ENCODE measurements around the gene RASGEF1B. TPM values are rescaled to one million over a fixed set of nuclear protein-coding genes. Genes with fewer than 3 reads are reported as not detected.

Gene RASGEF1B
- total RNA-seq, 2 experiments from 2014 or later, result 4.4 to 4.6 TPM

DNA sequence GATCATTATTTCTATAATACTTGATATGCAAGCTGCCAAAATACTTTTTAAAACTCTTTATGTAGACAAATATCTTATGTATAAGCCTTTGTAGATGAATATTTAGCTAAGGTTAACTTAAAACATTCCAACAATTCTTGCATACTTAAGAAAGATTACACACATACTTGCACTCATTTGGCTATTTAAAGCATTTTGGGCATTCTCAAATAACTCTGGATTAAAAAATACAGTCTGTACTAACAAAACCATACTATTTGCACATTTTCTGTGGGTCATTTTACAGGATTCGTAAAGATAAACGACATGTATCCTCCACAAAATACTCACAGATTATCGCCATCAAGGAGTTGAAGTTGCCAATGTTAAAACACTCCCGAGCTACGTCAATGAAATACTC lies 26.5 kb downstream of the RASGEF1B start:
- Mint-ChIP-seq H3K27ac (no peak overlapping the region), H3K27me3 (no peaks in the 10 kb centered on the region), H3K4me1 (ENCODE audit: low read depth) (no peaks in the 10 kb centered on the region), H3K9me3 (no peaks in the 10 kb centered on the region), H3K4me3 (no peak overlapping the region), H3K36me3 (peaks cover 43% of the 10 kb centered on the region)
- ChIA-PET CTCF (interaction anchor here (1.1 kb wide), 1 partner anchor 22 kb away, joined by 4 read pairs; no protein-coding TSS in a partner anchor), POLR2A (no interaction called here)
- intact Hi-C loops (cut with micrococcal nuclease), result no loop called here
- no peak for DNase-seq

DNA sequence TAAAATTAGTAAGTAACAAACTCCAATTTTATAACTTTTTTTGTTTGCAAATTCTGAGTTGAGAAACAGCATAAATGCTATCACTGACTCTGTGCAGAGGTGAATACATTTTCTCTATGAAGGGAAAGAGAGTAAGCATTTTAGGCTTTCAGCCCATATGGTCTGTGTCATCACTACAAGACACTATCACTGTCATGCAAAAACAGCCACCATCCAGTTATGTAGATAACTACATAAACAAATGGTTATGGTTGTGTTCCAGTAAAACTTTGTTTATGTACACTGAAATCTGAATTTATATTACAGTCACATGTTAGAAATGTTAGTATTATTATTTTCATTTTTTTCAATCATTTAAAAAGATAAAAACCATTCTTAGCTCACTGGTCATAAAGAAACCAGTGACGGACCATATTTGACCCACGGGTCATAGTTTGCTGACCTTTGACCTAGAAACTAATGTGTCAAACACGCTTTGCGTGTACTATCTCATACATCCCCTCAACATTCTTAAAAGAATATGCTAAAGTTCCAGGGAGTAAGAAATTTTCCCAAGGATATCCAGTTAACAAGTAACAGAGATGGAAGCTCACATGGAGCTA lies 29.1 kb downstream of the RASGEF1B start:
- Mint-ChIP-seq H3K9me3 (no peaks in the 10 kb centered on the region), H3K27ac (no peak overlapping the region), H3K36me3 (peaks cover 49% of the 10 kb centered on the region), H3K4me3 (no peak overlapping the region), H3K4me1 (ENCODE audit: low read depth) (no peaks in the 10 kb centered on the region), H3K27me3 (no peaks in the 10 kb centered on the region)
- intact Hi-C loops (cut with micrococcal nuclease), result no loop called here
- DNase-seq, result no peak
- POLR2A ChIA-PET, result no interaction called here
- CTCF ChIA-PET, result no interaction called here

DNA sequence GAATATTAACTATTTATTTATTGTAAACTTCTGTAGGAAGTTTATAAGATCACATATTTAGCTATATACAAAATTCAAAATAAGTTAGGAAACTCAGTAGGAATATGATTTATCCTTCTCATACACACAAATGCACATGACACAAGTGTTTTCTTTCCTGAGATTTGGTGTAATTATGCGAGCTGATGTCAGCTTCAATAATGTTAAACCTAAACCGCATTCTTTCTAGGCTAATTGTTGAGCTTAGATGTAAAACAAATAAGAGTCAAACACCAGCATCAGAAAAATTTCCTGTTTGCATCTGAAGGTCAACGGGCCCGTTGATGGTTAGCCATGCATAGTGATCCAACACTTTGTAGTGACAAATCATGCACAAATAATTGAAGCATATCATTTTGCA lies 30.8 kb downstream of the RASGEF1B start:
- no peak for DNase-seq
- CTCF ChIA-PET, result interaction anchor here (0.7 to 1.8 kb wide), 3 partner anchors 25 to 404 kb away, joined by 3 to 4 read pairs (median 3); no protein-coding TSS in a partner anchor

DNA sequence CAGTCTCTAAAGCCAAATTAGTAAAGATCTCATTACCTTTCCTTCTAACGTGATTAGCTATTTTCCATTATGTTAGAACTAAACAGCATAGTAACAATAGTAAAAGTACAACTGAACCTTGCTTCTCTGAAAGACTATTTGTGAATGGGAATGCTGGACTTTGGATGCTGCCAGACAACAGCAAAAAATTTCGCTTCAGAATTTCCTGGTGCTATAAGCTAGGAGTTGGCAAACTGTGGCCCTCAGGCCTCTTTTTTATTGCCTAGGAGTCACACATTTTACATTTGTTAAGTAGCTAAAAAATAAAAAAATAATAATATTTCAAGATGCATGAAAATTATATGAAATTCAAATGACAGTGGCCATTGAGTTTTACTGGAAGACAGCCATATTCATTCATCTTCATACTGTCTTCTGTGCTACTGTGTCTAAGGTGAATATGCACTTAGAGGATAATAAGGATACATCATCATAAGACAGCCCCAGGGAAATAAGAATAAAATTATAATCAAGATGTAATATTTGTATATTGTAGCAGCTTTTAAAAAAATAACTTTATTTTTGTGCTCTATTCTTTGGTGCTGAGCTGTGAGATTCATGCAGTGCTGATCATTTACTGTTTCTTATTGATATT lies 34.6 kb downstream of the RASGEF1B start:
- ChIA-PET CTCF (interaction anchor here (2.5 kb wide), 1 partner anchor 30 kb away, joined by 8 read pairs; no protein-coding TSS in a partner anchor), POLR2A (no interaction called here)
- intact Hi-C loops (cut with micrococcal nuclease), result no loop called here
- no peak for DNase-seq
- Mint-ChIP-seq H3K4me1 (ENCODE audit: low read depth) (no peaks in the 10 kb centered on the region), H3K36me3 (peaks cover 31% of the 10 kb centered on the region), H3K9me3 (no peaks in the 10 kb centered on the region), H3K27ac (no peak overlapping the region), H3K27me3 (no peaks in the 10 kb centered on the region), H3K4me3 (no peak overlapping the region)

More for the DNA sequence above, 30.8 kb downstream of the RASGEF1B start:
- H3K36me3 Mint-ChIP-seq, result peaks cover 46% of the 10 kb centered on the region
- POLR2A ChIA-PET, result no interaction called here
- H3K27ac Mint-ChIP-seq, result no peak overlapping the region
- no peaks in the 10 kb centered on the region for H3K4me1 Mint-ChIP-seq (ENCODE audit: low read depth)
- no peaks in the 10 kb centered on the region for H3K9me3 Mint-ChIP-seq
- no peaks in the 10 kb centered on the region for H3K27me3 Mint-ChIP-seq
- no peak overlapping the region for H3K4me3 Mint-ChIP-seq
- intact Hi-C loops (cut with micrococcal nuclease), result no loop called here

DNA sequence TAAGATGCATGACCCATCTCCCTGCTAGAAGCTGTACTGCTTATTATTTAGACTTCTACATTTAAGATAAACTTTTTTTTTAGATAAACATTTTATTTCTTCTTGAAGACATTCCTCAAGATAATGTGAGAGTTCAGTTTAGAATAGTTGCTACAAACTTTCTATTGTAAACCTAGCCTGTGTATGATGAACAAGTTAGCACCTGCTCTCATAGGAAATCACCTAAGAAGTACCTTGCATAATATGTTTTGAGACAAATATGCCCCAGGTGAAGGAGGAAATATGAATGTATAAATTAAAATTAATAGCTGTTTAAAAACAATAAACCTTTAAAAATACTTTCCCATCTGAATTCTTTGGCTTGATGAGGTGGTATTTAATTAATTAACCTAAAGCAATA lies 35.6 kb downstream of the RASGEF1B start:
- intact Hi-C loops (cut with micrococcal nuclease), result no loop called here
- Mint-ChIP-seq H3K27ac (no peak overlapping the region), H3K4me1 (ENCODE audit: low read depth) (no peaks in the 10 kb centered on the region), H3K4me3 (no peak overlapping the region), H3K9me3 (no peaks in the 10 kb centered on the region), H3K36me3 (peaks cover 28% of the 10 kb centered on the region), H3K27me3 (no peaks in the 10 kb centered on the region)
- ChIA-PET CTCF (interaction anchor here (2.5 kb wide), 1 partner anchor 31 kb away, joined by 8 read pairs; no protein-coding TSS in a partner anchor), POLR2A (no interaction called here)
- DNase-seq, result no peak

DNA sequence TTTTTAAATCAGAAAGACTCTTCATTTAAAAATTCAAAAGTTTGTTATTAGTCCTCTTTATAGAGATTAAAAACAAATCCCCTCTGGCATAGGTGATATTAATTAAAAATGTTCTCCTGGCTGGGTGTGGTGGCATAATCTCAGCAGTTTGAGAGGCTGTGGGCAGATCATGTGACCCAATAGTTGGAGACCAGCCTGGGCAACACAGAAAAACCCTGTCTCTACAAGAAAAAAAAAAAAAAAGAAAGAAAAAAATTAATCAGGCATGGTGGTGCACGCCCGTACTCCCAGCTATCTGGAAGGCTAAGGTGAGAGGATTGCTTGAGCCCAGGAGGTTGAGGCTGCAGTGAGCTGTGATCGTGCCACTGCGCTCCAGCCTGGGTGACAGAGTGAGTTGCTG lies 38.9 kb downstream of the RASGEF1B start:
- no peak for DNase-seq
- Mint-ChIP-seq H3K9me3 (no peaks in the 10 kb centered on the region), H3K4me1 (ENCODE audit: low read depth) (no peaks in the 10 kb centered on the region), H3K4me3 (no peak overlapping the region), H3K27ac (no peak overlapping the region), H3K27me3 (no peaks in the 10 kb centered on the region), H3K36me3 (peaks cover 23% of the 10 kb centered on the region)
- POLR2A ChIA-PET, result no interaction called here
- intact Hi-C loops (cut with micrococcal nuclease), result no loop called here
- CTCF ChIA-PET, result interaction anchor here (0.8 kb wide), 1 partner anchor 363 kb away, joined by 3 read pairs; no protein-coding TSS in a partner anchor

DNA sequence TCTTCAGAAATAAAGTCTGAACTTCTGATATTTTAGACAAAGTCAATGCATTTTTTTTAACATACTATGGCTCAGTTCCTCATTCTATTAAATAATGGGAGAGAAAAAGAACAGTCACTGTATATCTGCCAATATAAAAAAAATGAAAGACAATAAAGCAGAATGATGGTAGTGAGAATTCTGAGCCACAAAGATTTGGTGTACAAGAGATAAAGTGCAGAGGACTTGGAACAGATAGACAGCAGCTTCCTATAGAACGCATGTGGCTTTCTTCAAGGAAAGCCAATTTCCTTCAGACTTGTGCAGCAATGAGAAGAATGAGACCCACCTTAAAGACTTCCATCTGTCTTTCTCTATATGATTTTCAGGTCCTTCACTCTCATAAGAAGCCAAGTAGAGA lies 39.7 kb downstream of the RASGEF1B start:
- POLR2A ChIA-PET, result interaction anchor here (0.6 kb wide), 1 partner anchor 9 kb away, joined by 3 read pairs; no protein-coding TSS in a partner anchor
- CTCF ChIA-PET, result no interaction called here
- Mint-ChIP-seq H3K9me3 (no peaks in the 10 kb centered on the region), H3K36me3 (peaks cover 25% of the 10 kb centered on the region), H3K27ac (no peak overlapping the region), H3K4me1 (ENCODE audit: low read depth) (no peaks in the 10 kb centered on the region), H3K4me3 (no peak overlapping the region), H3K27me3 (no peaks in the 10 kb centered on the region)
- intact Hi-C loops (cut with micrococcal nuclease), result no loop called here
- DNase-seq, result no peak

DNA sequence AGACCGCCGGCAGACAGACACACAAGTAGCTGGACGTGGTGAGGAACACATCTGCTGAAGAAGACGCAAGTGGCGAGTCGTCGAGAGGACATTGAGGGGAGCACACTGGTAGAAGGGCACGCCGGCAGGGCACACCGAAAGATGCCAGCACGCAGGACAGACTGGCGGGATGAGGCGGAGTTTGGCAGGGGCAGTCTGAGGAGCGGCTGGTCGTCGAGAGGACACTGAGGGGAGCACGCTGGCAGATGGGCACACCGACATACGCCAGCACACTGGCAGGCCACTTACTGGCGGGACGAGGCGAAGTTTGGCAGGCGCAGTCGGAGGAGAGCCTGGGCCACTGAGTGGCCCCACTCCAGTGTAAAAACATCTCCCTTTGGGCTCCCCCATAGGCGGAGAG lies 42.1 kb downstream of the RASGEF1B start:
- Mint-ChIP-seq H3K9me3 (no peaks in the 10 kb centered on the region), H3K4me3 (no peak overlapping the region), H3K36me3 (peaks cover 25% of the 10 kb centered on the region), H3K27ac (no peak overlapping the region), H3K27me3 (no peaks in the 10 kb centered on the region), H3K4me1 (ENCODE audit: low read depth) (no peaks in the 10 kb centered on the region)
- CTCF ChIA-PET, result interaction anchor here (0.6 kb wide), 1 partner anchor 413 kb away, joined by 3 read pairs; no protein-coding TSS in a partner anchor
- POLR2A ChIA-PET, result no interaction called here
- intact Hi-C loops (cut with micrococcal nuclease), result no loop called here
- DNase-seq, result no peak

DNA sequence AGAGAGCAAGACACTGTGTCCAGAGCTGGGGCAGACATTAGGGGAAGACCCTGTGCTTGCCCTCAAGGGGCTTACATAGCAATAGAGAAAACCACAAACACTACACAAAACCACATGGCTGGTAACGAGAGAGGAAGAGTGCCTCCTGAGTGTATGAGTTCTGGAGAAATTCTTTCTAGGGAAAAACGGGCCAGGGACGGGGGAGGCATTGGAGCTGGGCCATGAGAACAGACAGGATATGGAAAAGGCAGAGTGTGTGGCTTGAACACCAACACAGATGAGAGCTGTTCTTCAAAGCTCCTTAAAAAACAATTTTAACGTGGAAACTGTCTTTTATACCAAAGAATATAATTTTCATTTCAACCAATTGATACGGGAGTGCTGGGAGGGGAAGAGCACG lies 42.7 kb downstream of the RASGEF1B start:
- intact Hi-C loops (cut with micrococcal nuclease), result no loop called here
- H3K4me3 Mint-ChIP-seq, result no peak overlapping the region
- H3K9me3 Mint-ChIP-seq, result no peaks in the 10 kb centered on the region
- CTCF ChIA-PET, result interaction anchor here (0.6 kb wide), 1 partner anchor 414 kb away, joined by 3 read pairs; no protein-coding TSS in a partner anchor
- no peaks in the 10 kb centered on the region for H3K27me3 Mint-ChIP-seq
- peaks cover 21% of the 10 kb centered on the region for H3K36me3 Mint-ChIP-seq
- no peak overlapping the region for H3K27ac Mint-ChIP-seq
- no peak for DNase-seq
- POLR2A ChIA-PET, result no interaction called here
- no peaks in the 10 kb centered on the region for H3K4me1 Mint-ChIP-seq (ENCODE audit: low read depth)

DNA sequence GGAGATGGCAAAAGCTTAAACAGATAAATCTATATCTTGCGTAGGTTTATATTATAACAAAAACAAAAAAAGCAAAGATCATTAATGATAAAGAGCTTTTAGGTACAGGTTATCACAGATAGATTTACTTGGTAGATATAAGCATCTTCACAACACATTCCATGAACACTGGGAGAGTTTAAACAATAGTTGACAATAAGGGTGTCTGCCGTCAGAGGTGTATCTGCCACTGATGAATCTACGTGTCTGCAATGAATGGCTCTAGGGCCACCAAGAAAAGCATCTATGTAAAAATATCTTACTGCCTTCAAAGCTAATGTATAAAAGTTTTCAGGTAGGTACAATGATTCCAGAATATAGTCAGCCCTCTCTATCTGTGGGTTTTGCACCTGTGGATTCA lies 43.7 kb downstream of the RASGEF1B start:
- intact Hi-C loops (cut with micrococcal nuclease), result no loop called here
- no peaks in the 10 kb centered on the region for H3K4me1 Mint-ChIP-seq (ENCODE audit: low read depth)
- H3K27ac Mint-ChIP-seq, result no peak overlapping the region
- no peaks in the 10 kb centered on the region for H3K27me3 Mint-ChIP-seq
- ChIA-PET POLR2A (no interaction called here), CTCF (no interaction called here)
- no peak overlapping the region for H3K4me3 Mint-ChIP-seq
- no peaks in the 10 kb centered on the region for H3K9me3 Mint-ChIP-seq
- H3K36me3 Mint-ChIP-seq, result peaks cover 21% of the 10 kb centered on the region
- DNase-seq, result no peak

DNA sequence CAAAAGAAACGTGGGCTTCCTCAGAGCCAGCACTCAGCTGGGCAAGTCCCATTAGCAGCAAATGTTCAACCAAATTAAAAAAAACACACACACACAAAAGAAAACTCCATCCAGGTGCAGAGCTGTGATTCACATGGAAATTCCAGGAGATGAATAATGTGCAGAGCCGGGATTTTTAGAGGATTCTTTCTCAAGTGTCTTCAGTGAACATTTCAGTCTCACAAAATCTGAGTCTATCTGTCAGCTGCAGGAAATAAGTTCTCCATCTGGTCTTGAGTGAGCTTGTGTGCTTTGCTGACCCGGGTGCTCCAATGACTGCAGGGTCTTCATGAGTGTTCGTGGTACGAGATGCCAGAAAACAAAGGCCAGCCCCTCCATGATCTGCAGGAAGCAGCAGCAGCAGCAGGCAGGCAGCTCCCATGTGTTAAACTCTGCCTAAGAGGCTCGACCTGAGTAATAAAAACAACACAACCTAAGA lies 44.3 kb downstream of the RASGEF1B start:
- Mint-ChIP-seq H3K9me3 (no peaks in the 10 kb centered on the region), H3K36me3 (peaks cover 21% of the 10 kb centered on the region), H3K4me1 (ENCODE audit: low read depth) (peaks cover 2% of the 10 kb centered on the region), H3K27me3 (no peaks in the 10 kb centered on the region), H3K4me3 (no peak overlapping the region), H3K27ac (no peak overlapping the region)
- ChIA-PET CTCF (no interaction called here), POLR2A (no interaction called here)
- intact Hi-C loops (cut with micrococcal nuclease), result no loop called here
- DNase-seq, result no peak

DNA sequence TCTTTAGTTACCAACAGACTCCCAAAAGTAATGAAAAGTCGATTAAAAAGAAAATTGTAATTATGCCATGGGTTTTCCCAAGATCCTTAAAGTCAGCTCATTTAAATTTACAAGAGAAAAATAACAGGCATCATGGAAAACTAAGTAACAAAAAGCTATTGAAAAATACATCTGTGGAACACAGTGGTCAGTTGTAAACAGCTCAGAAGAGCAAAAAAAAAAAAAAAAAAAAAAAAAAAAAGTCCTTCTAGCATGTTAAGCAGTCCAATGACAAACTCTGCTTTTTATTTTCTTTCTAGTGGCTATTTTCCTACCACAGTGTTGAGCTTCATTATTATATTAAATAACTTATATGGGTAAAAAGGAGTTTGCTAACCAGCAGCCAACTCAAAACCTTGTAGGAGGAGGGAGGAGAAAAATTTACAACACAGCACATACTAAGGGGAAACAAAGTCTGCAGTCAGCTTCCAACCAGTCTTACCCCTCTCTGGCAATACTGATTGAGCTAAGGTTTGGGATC lies 44.9 kb downstream of the RASGEF1B start:
- Mint-ChIP-seq H3K9me3 (no peaks in the 10 kb centered on the region), H3K27ac (no peak overlapping the region), H3K4me3 (no peak overlapping the region), H3K36me3 (peaks cover 17% of the 10 kb centered on the region), H3K4me1 (ENCODE audit: low read depth) (peaks cover 4% of the 10 kb centered on the region), H3K27me3 (no peaks in the 10 kb centered on the region)
- intact Hi-C loops (cut with micrococcal nuclease), result no loop called here
- POLR2A ChIA-PET, result no interaction called here
- DNase-seq, result no peak
- CTCF ChIA-PET, result no interaction called here

Measured in activated CD4-positive, alpha-beta memory T cell treated with anti-CD3 and anti-CD28 coated beads for 36 hours (primary cell).